C4-2B (cell line): ENCODE results near the gene BORCS6.

ENCODE experiments used
- H3K27ac ChIP-seq: fragments of 450-650 bp; 2 replicates; pipeline ENCODE4 v1.5.1; 2017
- CTCF ChIP-seq: fragments of 450-650 bp; conservative IDR thresholded peaks from 2 replicates; pipeline ENCODE4 v1.5.1; 2017; ENCODE audit warnings: mild to moderate bottlenecking
- ZFX ChIP-seq: fragments of 450-650 bp; IDR thresholded peaks from 2 replicates; pipeline ENCODE4 v1.6.1; 2017

Gene BORCS6

GRCh38 chr17:8149419-8150193 lies 40.4 kb downstream of the BORCS6 start:
- TF ChIP-seq CTCF (no peak), ZFX (no peak)
- no peak overlapping the region for H3K27ac ChIP-seq

- H3K27ac ChIP-seq = no peak overlapping the region
- no peak for TF ChIP-seq ZFX
- no peak for TF ChIP-seq CTCF
Measured at GRCh38 chr17:8148560-8148959, 41.4 kb downstream of the BORCS6 start.

GRCh38 chr17:8147805-8148404 lies 42.1 kb downstream of the BORCS6 start:
- H3K27ac ChIP-seq = no peak overlapping the region

GRCh38 chr17:8147141-8147804 lies 42.7 kb downstream of the BORCS6 start:
- no peak overlapping the region for H3K27ac ChIP-seq
- TF ChIP-seq CTCF (no peak), ZFX (no peak)

More at GRCh38 chr17:8147805-8148404, 42.1 kb downstream of the BORCS6 start:
- TF ChIP-seq ZFX = no peak
- no peak for TF ChIP-seq CTCF

DNA sequence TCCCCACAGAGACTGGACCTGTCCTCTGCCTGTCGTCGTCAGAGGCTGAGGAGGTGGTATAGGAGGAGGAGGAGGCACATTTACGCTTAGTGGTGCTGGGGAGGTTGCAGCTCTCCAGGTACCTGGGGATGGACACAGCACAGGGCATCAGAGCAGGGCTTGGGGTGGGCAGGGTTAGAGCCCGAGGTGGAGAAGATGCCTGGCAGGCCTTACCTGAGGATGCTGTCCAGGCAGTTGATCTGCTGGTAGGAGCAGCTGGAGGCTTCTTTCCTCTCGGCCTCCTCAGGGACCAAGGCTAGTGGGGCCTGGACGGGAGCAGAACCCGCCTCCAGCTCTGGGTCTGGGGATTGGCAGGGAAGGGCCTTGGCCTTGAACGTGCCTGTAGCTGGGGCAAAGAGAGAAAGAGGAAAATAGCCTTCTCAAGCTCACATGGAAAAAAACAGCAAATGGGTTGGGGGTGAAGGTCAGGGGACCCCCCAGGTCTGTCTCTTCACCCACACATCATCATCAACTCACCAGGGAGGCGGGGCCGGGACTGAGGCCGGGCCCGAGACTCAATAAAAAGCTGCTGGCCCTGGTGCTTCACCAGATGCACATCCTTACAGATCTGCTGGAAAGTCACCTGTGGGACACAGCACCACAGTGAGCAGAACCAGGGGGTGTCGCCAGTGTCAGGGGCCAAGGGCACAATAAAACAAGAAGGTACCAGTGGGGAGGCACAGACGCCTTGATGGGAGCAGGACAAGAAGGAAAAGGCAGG lies 43.4 kb downstream of the BORCS6 start:
- no peak for TF ChIP-seq CTCF
- TF ChIP-seq ZFX = no peak
- no peak overlapping the region for H3K27ac ChIP-seq

GRCh38 chr17:8145811-8146210 lies 44.2 kb downstream of the BORCS6 start:
- TF ChIP-seq CTCF = no peak
- no peak for TF ChIP-seq ZFX
- H3K27ac ChIP-seq = no peak overlapping the region
